Esophagus muscularis mucosa (tissue), 4 donors: ENCODE data around the gene COMMD1.

Experiments
- CTCF ChIP-seq, 3 experiments: fragments of 200-600 bp in 2 of 3; fragments of 450-650 bp in 1 of 3; sonication (generic) in 2 of 3; IDR thresholded peaks; one replicate each; pipeline ENCODE4 v1.5.1; 2017 to 2019; ENCODE audit warnings: antibody characterized with exemption in 3 of 3, mild to moderate bottlenecking in 2 of 3, moderate library complexity in 1 of 3
- EP300 ChIP-seq: sonication (generic); formaldehyde crosslinking; IDR thresholded peaks from one replicate; pipeline ENCODE4 v1.6.1; 2017; ENCODE audit warnings: antibody characterized with exemption
- POLR2A ChIP-seq: fragments of 450-650 bp; IDR thresholded peaks from one replicate; pipeline ENCODE4 v1.6.1; 2017; ENCODE audit warnings: antibody characterized with exemption, moderate library complexity, mild to moderate bottlenecking, low read depth
- POLR2AphosphoS5 ChIP-seq, 2 donors: sonication (generic); formaldehyde crosslinking; IDR thresholded peaks; one replicate each; pipeline ENCODE4 v1.6.1; 2017; ENCODE audit warnings: antibody characterized with exemption in 2 of 2

GRCh38 chr2:62119311-62119974, 214.0 kb downstream of the COMMD1 start:
- TF ChIP-seq CTCF (IDR thresholded peaks at IDR 0.05) (no peak), POLR2A (no peak), POLR2AphosphoS5 (IDR thresholded peaks at IDR 0.05) (no peak), EP300 (no peak)
